H1 (cell line): ENCODE measurements around the gene CTBP2. TPM values are rescaled to one million over a fixed set of nuclear protein-coding genes. Genes with fewer than 3 reads are reported as not detected.

Experiments
- BACH1 ChIP-seq: IDR thresholded peaks from 2 replicates; pipeline ENCODE4 v1.6.1; 2012; ENCODE audit warnings: low read length, improper control_type of control experiment
- EGR1 ChIP-seq: IDR thresholded peaks from 2 replicates; pipeline ENCODE4 v1.6.1; 2011; ENCODE audit warnings: low read depth, low read length, borderline replicate concordance
- EP300 ChIP-seq, 2 experiments: IDR thresholded peaks; 1 replicate in 1 of 2; 2 replicates in 1 of 2; pipeline ENCODE4 v1.6.1; 2011 to 2012; ENCODE audit warnings: low read depth in 2 of 2, low read length in 2 of 2, mild to moderate bottlenecking in 2 of 2, borderline replicate concordance in 1 of 2, inconsistent platforms in 1 of 2, moderate library complexity in 1 of 2
- JUND ChIP-seq: IDR thresholded peaks from 2 replicates; pipeline ENCODE4 v1.6.1; 2011; ENCODE audit warnings: mild to moderate bottlenecking, improper control_type of control experiment, low read length
- MAX ChIP-seq: IDR thresholded peaks from 2 replicates; pipeline ENCODE4 v1.6.1; 2012; ENCODE audit warnings: inconsistent platforms
- NANOG ChIP-seq: IDR thresholded peaks from 2 replicates; pipeline ENCODE4 v1.6.1; 2011; ENCODE audit warnings: low read length, low read depth, mild to moderate bottlenecking, inconsistent platforms; ENCODE audit not compliant: insufficient read depth, poor library complexity, severe bottlenecking
- POLR2AphosphoS5 ChIP-seq: IDR thresholded peaks from 2 replicates; pipeline ENCODE4 v1.6.1; 2011; ENCODE audit warnings: low read depth, low read length
- RNF2 ChIP-seq: fragments of 200-900, 300-1000 bp; sonication (generic); IDR thresholded peaks from 2 replicates; pipeline ENCODE4 v1.7.1; 2016; ENCODE audit warnings: borderline replicate concordance, low read depth, mild to moderate bottlenecking, antibody characterized with exemption, low read length; ENCODE audit not compliant: poor library complexity, severe bottlenecking; ENCODE audit errors: missing control alignments
- SAP30 ChIP-seq: fragments of 300-600 bp; sonication (generic); IDR thresholded peaks from 2 replicates; pipeline ENCODE4 v1.7.1; 2012; ENCODE audit warnings: low read length, moderate library complexity, mild to moderate bottlenecking, inconsistent platforms; ENCODE audit not compliant: insufficient read depth, insufficient replicate concordance
- SRF ChIP-seq: IDR thresholded peaks from 2 replicates; pipeline ENCODE4 v1.6.1; 2011; ENCODE audit warnings: mild to moderate bottlenecking, low read depth, low read length, moderate library complexity
- SUZ12 ChIP-seq: fragments of 200-600 bp; sonication (generic); IDR thresholded peaks from 2 replicates; pipeline ENCODE4 v1.6.1; 2012; ENCODE audit warnings: mild to moderate bottlenecking, inconsistent platforms, low read length, moderate library complexity, mixed read lengths
- TCF12 ChIP-seq: IDR thresholded peaks from 2 replicates; pipeline ENCODE4 v1.6.1; 2011; ENCODE audit warnings: low read depth, mild to moderate bottlenecking, low read length
- polyA plus RNA-seq, 7 experiments: library from polyadenylated mRNA; depleted of rRNA in 3 of 7; stranded (reverse) in 5 of 7; unstranded in 2 of 7; fragments of >200 nt in 5 of 7; fragments of 200-250 nt in 2 of 7; gene quantifications; 1 replicate in 5 of 7; 2 replicates in 1 of 7; 4 replicates in 1 of 7; pipeline versions ENCODE4 v1.2.1 to v1.2.3, GENCODE V29; 2011 to 2013; ENCODE audit warnings: missing spikeins in 2 of 7, mixed read lengths in 2 of 7
- total RNA-seq: library from RNA; stranded (reverse); fragmentation: NEBNext Ultra II Directional; extraction: Animal tissue kit (Norgen Biotek cat#: 25700); gene quantifications from 2 replicates; pipeline ENCODE4 v1.2.1, GENCODE V29; 2021

The CTBP2 gene
- total and polyA plus RNA-seq, 2 of the 8 experiments (the other 6 are each of a cell fraction or from before 2014, with no cell fraction given) = 208 to 221 TPM

DNA sequence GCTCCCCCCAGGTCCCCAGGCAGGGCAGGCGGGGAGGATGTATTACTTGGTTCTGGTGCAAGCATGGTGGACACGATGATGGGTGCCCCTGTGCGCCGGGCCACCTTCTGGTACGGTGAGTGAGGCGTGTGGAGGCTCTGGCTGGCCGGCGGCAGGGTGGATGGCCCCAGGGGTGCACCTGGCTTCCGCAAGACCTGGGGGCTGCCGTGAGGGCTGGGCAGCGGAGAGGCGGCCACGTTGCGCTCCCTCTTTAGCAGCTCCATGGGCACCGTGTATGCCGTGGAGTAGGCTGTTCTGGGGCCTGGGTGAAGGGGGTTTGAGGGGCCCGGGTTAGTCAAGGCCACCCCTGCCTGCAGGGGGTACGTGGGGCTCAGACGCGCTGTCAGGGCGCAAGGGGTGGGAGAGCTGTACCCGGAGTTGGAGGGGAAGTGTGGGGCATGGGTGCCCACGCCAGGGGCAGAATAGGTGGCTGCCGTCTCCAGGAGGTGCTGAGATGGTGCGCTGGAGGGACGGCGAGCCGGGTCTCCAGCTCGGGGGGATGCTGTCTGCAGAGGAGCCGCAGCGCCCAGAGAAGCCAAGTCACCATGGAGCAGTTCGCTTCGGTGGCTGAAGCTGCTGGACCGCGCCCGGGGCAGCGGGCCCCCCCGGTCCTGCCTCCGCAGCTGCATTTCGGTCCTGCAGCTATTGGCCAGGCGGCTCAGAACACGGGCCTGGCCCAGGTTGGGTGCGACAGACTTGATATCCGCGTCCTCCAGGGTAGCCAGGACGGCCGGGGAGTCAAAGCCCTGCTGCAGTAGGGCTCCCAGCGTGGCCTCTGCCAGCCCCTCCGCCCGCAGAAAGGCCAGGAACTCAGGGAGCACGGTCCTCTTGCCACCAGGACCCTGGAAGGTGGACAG is 134.1 kb downstream of the CTBP2 start (continued):
- no peak for TF ChIP-seq SUZ12
- no peak for TF ChIP-seq POLR2AphosphoS5
- no peak for TF ChIP-seq BACH1
- no peak for TF ChIP-seq JUND
- TF ChIP-seq NANOG = no peak
- TF ChIP-seq RNF2 = no peak
- TF ChIP-seq SAP30 = no peak
- no peak for TF ChIP-seq EGR1
- TF ChIP-seq TCF12 = no peak
- TF ChIP-seq EP300 (IDR thresholded peaks at IDR 0.05; ENCODE audit: borderline replicate concordance in 1 of 2, low read depth in 2 of 2, low read length in 2 of 2) = no peak
- no peak for TF ChIP-seq MAX
- no peak for TF ChIP-seq SRF
